MM.1S (cell line): Measurements from ENCODE around the gene SPIRE2.

Experiments
- EZH2 ChIP-seq: fragments of 300-600 bp; sonication (generic); optimal IDR thresholded peaks from 2 replicates; pipeline ENCODE3; 2017; ENCODE audit warnings: low read depth, mild to moderate bottlenecking, antibody characterized with exemption, low read length, mixed read lengths
- EZH2phosphoT487 ChIP-seq: fragments of 300-600 bp; sonication (generic); IDR thresholded peaks from 2 replicates; pipeline ENCODE4 v1.6.1; 2018; ENCODE audit warnings: antibody characterized with exemption, low read length
- TF ChIP-seq, protein P1 (sequence below): fragments of 300-600 bp; sonication (generic); IDR thresholded peaks from 2 replicates; pipeline ENCODE4 v1.5.1; 2016; ENCODE audit warnings: antibody characterized with exemption, low read length, mixed read lengths

DNA sequence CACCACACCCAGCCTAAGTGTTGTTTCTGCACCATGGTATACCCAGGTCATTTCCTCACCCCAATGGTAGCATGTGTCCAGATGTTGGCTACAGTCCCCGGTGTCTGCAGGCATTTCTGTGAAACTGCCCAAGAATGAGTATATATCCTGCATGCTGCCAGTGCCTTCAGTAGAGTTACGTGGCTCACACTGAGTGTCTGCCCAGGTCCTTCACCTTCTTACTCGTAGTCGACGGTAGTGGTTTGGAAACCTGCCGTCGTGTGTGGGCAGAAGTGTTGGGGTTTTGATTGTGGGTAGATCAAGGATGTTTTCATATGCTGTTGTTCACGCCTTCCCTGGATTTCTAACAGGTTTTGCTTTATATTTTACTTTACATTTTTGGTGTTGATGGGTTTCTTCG, 61.9 kb downstream of the SPIRE2 start:
- TF ChIP-seq, protein P1, sequence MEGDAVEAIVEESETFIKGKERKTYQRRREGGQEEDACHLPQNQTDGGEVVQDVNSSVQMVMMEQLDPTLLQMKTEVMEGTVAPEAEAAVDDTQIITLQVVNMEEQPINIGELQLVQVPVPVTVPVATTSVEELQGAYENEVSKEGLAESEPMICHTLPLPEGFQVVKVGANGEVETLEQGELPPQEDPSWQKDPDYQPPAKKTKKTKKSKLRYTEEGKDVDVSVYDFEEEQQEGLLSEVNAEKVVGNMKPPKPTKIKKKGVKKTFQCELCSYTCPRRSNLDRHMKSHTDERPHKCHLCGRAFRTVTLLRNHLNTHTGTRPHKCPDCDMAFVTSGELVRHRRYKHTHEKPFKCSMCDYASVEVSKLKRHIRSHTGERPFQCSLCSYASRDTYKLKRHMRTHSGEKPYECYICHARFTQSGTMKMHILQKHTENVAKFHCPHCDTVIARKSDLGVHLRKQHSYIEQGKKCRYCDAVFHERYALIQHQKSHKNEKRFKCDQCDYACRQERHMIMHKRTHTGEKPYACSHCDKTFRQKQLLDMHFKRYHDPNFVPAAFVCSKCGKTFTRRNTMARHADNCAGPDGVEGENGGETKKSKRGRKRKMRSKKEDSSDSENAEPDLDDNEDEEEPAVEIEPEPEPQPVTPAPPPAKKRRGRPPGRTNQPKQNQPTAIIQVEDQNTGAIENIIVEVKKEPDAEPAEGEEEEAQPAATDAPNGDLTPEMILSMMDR: no peak
- TF ChIP-seq EZH2phosphoT487: no peak
- no peak for TF ChIP-seq EZH2
